Erythroblast (primary cell): ENCODE results near the gene BPIFB2.

Source experiments
- GATA1 ChIP-seq: IDR thresholded peaks from 2 replicates; pipeline ENCODE4 v1.6.1; 2011; ENCODE audit warnings: low read depth, mild to moderate bottlenecking, control low read depth, low read length, moderate library complexity
- POLR2A ChIP-seq: IDR thresholded peaks from 2 replicates; pipeline ENCODE4 v1.6.1; 2011; ENCODE audit warnings: mild to moderate bottlenecking, low read length

DNA sequence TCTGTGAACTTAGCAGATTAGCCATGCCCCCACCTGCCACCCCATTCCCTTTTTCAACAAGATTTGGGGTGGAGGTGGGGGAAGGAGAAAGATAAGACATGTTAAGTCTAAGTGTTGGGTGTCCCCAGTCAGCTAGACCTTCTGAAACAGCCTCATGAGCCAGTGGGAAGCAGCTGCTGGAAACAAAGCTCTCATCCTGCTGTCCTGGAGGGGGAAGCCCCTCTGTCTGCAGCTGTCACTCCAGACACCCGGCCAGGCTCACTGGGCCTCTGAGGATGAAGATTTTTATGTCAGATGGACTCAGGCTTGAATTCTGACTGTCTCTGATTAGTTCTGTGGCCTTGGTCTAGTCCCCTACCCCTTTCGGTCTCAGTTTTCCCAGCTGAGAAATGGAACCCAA lies 47.3 kb downstream of the BPIFB2 start:
- TF ChIP-seq POLR2A, result no peak
- no peak for TF ChIP-seq GATA1
